GM13976 (cell line): Measurements from ENCODE around the gene MRNIP.

ENCODE experiments used
- DNase-seq: peaks from one replicate; pipeline ENCODE4 v3.0.0; 2012; ENCODE audit warnings: low spot score
- CTCF ChIP-seq: IDR thresholded peaks from 2 replicates; pipeline ENCODE4 v1.5.1; 2012; ENCODE audit warnings: borderline replicate concordance, mild to moderate bottlenecking; ENCODE audit not compliant: insufficient read depth; ENCODE audit errors: extremely low read depth, missing control alignments, control extremely low read depth
- in situ Hi-C: fragments of 300-500 bp; cut with MboI; formaldehyde crosslinking; loops from one replicate; pipeline ENCODE4 v1.12.0; 2022; ENCODE audit warnings: low sequenced_read_pairs, mixed read lengths, inconsistent platforms; ENCODE audit not compliant: unreplicated experiment

The MRNIP gene

GRCh38 chr5:179795863-179796833 lies 62.5 kb downstream of the MRNIP start:
- in situ Hi-C loops = no loop called here
- DNase-seq = peak; percentile 87
- peak; percentile 97 for TF ChIP-seq CTCF

DNA sequence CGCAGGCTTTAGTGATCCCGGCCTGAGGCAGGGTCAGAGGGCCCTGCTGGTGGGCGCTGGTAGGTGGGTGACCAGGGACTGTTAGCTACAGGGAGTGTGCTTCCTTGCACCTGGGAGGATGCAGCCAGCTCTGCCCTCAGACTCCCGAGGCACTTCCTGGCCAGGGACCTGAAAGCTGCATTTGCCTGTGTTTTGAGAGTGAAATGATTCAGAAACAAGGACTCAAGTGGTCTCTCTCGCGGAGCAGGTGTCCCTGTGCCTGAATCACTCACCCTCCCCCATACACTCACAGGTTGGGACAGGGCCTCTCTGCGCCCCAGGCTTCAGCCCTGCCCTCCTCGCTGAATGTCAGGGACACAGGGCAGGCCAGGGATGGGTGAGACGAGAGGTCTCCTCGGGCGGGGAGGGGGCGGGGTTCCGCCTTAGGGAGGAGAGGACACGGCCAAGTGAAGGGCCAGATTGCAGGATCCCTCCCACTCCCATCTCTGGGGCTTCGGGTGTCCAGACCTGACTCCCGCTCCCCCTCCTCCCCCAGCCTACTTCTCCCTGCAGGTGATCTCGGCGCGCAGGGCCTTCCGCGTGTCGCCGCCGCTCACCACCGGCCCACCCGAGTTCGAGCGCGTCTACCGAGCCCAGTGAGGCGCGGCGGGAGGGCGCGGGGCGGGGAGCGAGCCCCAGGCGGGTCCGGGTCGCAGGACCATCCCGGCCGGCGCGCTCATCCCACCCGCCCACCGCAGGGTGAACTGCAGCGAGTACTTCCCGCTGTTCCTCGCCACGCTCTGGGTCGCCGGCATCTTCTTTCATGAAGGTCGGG lies 63.4 kb downstream of the MRNIP start:
- TF ChIP-seq CTCF = no peak
- in situ Hi-C loops = no loop called here
- peak; percentile 47 for DNase-seq

DNA sequence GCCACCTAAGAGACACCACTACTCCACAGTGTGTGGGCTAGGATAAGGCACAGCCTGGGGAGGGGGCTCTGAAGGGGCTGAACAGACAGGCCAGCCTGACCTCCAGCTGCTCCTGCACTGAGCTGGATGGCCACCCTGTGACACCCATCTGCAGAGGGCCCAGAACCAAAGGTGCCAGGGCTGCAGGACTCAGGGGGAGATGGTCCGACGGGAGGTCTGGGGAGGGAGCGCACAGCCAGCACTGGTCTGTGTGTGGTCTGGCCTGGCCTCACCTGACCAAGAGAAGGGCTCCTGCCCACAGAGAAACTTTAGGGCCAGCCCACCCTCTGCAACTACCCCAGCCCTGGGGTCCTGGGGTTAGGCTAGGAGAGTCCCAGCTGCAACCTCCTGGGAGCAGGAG lies 64.0 kb downstream of the MRNIP start:
- TF ChIP-seq CTCF = no peak
- in situ Hi-C loops = no loop called here

GRCh38 chr5:179794171-179794570 lies 64.4 kb downstream of the MRNIP start:
- in situ Hi-C loops = no loop called here
- DNase-seq = no peak
- no peak for TF ChIP-seq CTCF

More for the DNA sequence above, 64.0 kb downstream of the MRNIP start:
- DNase-seq = no peak

DNA sequence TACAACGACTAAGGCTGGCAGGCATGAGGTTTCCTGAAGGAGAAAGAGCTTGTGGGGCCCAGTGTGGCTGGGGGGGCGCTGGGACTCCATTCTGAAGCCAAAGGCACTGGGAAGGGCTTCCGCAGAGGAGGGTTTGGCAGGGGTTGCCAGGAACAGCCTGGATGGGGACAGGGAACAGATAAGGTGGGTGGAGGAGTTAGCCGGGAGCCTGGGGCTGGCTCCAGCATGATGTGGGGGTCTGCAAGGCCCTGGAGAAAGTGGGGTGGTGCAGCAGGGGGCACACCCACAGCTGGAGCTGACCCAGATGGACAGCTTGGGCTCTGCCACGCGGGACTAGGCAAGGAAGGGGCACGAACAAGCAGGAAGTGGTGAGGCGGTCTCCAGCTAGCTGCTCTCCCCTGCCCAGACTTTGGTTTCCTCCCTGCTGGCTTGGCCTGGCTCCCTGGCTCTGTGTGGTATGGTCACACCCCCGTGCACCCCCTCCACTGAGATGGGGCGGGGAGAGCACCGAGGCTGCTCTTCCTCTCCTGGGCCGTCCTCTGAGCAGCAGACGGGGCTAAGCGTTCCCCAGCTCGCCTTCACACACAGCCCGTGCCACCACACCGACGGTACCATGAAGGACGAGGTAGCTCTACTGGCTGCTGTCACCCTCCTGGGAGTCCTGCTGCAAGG lies 65.0 kb downstream of the MRNIP start, which contains the start of gene LTC4S:
TSS of gene LTC4S (plus strand) at position 519 of the 672 bp plus-strand sequence. CDS start at position 614, 95 bp downstream.
- in situ Hi-C loops = no loop called here
- peak; percentile 38 for DNase-seq
- no peak for TF ChIP-seq CTCF
